ENCODE measurements around the gene PLCXD1.
"Not testable (repeated sequence)": the region's sequence is repeated elsewhere in the genome, so short reads cannot be mapped to it uniquely, and the experiment has no call there.

PLCXD1 gene

DNA sequence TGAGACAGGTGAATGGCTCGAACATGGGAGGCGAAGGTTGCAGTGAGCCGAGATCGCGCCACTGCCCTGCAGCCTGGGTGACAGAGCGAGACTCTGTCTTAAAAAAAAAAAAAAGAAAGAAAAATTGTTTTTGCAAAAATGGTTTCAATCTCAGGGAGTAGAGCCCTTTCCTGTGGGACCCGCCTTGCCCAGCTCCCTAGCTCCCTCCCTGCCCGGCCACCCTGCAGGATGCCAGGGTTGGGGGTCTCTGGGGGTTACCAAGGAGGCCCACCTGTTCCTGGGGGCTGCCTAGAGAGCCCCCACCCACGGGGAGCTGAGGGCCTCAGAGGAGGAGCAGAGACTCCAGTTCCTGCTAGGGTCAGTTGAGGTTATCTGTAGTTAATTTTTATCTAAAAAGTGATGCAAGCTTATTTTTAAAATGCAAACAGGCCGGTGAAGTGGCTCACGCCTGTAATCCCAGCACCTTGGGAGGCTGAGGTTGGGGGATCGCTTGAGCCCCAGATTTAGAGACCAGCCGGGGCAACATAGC lies 18.7 kb upstream of the PLCXD1 start:
- in situ Hi-C loops (cut with HindIII; ENCODE audit: low sequenced_read_pairs) = no loop called here

DNA sequence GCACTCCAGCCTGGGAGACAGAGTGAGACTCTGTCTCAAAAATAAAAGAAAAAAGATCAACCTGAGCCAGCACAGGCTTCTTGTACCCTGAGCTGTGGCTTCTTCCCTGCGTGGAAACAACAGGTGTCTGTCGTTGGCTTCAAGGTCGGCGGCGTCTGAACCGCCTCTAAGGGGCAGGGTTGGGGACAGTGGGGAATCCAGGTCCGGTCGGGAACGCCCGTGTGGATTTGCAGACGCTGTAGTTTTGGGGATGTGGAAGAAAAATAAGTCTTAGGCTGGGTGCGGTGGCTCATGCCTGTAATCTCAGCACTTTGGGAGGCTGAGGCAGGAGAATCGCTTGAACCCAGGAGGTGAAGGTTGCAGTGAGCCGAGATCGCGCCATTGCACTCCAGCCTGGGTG lies 17.2 kb upstream of the PLCXD1 start:
- in situ Hi-C loops (cut with HindIII; ENCODE audit: low sequenced_read_pairs) = not testable (repeated sequence)

DNA sequence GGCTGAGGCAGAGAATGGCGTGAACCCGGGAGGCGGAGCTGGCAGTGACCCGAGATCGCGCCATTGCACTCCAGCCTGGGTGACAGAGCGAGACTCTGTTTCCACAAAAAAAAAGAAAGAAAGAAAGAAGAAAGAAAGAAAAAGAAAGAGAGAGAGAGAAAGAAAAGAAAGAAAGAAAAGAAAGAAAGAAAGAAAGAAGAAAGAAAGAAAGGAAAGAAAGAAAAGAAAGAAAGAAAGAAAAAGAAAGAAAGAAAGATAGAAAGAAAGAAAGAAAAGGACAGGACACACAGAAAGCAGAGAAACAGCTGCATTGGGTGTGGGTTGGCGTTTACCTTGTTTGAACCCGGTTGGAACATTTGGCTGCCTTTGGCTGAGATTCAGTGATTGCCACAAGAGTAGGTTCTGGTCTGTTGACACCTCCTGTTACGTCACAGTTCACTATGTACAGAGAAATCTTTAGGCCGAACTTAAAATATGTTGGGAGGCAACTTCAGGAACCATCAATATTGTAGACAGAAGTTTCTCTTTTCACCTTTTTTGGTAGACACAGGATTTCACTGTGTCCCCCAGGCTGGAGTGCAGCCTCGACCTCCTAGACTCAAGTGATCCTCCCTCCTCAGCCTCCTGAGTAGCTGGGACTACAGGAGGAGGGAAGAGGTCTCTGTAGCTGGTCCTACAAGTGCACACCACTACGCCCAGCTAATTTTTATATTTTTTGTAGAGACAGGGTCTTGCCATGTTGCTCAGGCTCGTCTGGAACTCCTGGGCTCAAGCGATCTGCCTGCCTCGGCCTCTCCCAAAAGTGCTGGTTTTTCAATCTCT lies 16.3 kb upstream of the PLCXD1 start:
- in situ Hi-C loops (cut with HindIII; ENCODE audit: low sequenced_read_pairs) = no loop called here

DNA sequence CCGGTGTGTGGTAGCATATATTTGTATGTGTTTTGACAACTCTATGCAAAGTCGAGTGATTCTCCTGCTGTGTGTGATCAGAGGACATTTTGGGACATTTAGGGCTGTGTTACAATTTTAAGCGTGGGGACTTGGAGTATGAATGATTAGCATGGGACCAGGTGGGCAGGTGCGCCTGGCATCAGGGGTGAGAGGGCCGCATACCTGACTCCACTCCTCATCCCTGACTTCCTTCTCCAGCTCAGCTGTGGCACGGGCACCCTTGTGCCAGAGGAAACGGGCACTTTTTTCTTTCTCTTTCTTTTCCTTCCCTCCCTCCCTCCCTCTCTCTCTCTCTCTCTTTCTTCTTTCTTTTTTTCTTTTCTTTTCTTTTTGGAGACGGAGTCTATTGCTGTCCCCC lies 15.7 kb upstream of the PLCXD1 start:
- in situ Hi-C loops (cut with HindIII; ENCODE audit: low sequenced_read_pairs) = no loop called here

DNA sequence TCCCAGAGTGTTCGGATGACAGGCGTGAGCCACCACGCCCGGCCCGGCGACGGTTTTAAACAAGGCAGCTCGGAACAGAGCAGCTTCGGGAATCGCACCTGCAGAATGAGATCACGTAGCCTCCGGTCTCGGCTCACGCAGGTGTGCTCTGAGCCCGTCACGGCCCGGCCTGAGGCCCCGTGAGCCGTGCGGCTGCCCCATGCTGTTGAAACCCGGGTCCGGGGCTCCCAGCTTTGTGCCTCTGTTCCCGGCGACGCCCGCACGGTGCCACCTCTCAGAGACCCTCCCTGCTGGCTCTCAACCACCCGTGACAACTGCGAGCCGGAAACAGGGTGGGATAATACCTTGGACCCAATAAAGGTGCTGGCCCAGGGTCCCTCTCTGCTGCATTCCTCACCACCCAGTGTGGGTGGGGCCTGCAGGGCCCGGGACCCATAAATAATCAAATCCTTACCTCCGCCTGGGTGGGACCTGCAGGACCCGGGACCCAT lies 13.4 kb upstream of the PLCXD1 start:
- in situ Hi-C loops (cut with HindIII; ENCODE audit: low sequenced_read_pairs) = no loop called here

DNA sequence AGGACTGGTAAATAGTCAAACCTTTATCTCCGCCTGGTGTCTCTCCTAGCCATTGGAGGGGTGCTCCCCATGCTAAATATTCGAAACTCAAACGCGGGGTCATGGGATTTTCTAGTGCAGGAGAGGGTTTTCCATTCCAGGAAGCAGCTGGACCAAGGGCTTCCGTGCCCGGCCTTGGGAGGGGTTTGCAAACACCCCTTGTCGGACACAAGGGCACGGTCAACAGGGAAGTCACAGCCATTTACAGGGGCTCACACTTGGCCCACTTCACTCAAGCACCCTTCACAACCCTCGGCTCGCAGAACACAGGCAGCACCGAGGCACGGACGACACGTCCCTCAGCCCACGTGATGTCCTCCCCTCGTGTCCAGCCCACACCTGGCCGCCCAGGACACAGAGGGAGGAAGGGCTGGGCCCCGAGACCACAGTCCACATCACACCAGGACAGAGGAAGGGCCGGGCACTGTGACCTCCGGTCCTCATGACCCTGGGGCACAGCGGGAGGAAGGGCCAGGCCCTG lies 10.3 kb upstream of the PLCXD1 start:
- in situ Hi-C loops (cut with HindIII; ENCODE audit: low sequenced_read_pairs) = no loop called here

DNA sequence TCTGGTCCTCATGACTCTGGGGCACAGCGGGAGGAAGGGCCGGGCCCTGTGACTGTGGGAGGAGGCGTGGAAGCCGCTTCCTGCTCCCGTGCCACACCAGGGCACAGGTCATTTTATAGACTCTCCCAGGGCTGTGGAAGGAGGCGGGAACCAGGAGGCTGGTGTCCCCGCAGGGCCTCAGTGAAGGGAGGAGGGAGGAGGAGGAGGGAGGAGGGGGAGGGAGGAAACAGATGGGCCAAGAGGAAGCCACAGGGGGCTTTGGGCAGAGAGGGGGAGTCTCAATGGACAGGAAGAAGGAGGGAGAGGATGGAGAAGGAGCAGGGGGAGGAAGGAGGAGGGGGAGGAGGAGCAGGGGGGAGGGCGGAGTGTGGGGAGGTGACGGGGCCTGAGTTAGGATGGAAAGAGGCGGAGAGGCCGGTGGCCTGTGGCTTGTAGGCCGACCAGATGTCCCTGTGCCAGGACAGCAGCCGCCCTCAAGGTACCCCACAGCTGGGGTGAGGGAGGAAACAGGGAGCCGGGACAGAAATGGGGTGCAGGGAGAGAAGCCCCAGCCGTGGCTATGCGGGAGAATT lies 6.2 kb upstream of the PLCXD1 start:
- in situ Hi-C loops (cut with HindIII; ENCODE audit: low sequenced_read_pairs) = no loop called here

DNA sequence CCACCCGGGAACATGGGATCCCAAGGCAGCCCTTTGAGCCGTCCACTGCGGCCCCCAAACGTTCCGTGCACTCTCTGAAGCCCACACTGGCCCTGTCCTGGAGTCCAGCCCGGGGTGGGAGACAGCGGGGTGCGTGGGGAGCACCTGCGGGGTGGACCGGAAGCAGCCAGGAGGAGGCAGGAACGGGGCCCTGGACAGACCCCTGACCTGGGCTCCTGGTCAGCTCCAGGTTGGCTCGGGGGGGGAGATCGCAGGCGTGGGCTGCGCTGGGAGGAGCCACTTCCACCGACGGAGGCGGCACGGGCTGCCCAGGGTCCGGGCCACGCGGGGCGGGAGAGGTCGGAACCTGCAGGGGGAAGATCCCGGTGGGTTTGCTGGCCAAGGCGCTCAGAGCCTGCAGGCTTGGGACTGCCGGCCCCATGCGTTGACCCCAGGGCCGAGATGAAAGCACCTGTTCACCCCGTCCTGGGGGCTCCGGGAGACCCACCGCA lies 5.7 kb upstream of the PLCXD1 start:
- in situ Hi-C loops (cut with HindIII; ENCODE audit: low sequenced_read_pairs) = no loop called here

DNA sequence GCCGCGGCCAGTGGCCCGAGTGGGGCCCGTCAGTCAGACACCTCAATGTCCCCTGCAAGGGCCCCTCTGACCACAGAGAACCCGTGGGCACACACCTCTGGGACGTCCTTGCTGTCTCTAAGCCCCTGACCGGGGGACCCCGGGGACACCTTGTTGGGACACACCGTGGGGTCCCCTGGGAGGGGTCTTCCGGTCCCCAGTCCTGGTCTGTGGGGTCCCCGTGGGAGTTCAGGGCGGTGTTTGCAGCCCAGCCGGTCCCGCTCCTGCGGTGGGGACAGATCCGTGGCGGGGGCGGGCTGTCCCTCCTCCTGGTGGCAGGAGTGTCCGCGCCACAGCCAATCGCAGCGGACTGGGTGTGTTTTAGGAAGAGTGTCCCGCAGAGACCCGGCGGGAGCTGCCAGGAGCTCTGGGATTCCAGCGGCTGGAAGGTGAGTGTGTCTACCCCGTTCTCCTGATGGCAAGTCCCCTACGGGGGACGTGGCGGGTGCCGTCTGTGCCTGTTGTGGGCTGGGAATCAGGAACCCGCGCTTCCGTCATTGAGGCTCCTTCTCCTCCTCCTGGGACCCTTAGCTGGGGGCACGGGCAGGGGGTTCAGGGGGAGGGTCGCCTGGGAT lies 5.1 kb upstream of the PLCXD1 start:
- in situ Hi-C loops (cut with HindIII; ENCODE audit: low sequenced_read_pairs) = no loop called here

DNA sequence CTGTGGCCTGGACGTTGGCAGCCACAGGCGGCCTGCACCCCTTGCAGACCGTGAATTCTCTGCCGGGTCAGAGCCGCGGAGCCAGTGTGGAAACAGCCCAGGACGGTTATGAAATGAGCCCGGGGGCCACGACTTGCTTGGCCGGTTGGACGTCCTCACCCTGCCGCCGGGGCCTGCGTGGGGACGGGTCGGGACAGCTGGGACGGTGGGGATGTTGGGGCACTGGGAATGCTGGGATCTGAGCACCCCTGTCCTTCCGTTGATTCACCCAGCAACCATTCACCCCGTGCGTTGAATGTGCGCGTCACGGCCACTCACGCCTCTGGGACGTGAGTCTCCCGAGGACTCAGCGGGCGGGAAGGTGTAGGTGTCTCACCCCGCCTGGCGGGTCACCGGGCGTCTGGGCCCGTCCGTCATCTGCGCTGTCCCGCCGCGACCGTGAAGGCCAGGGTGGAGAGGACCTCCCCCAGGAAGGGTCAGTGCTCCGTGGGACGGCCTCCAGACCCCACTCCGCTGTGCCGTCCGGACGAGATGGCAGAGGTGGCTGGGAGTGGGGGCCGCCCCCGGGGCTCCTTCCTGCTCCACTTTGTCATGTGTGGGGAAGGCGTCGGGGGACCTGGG lies 4.5 kb upstream of the PLCXD1 start:
- in situ Hi-C loops (cut with HindIII; ENCODE audit: low sequenced_read_pairs) = no loop called here

DNA sequence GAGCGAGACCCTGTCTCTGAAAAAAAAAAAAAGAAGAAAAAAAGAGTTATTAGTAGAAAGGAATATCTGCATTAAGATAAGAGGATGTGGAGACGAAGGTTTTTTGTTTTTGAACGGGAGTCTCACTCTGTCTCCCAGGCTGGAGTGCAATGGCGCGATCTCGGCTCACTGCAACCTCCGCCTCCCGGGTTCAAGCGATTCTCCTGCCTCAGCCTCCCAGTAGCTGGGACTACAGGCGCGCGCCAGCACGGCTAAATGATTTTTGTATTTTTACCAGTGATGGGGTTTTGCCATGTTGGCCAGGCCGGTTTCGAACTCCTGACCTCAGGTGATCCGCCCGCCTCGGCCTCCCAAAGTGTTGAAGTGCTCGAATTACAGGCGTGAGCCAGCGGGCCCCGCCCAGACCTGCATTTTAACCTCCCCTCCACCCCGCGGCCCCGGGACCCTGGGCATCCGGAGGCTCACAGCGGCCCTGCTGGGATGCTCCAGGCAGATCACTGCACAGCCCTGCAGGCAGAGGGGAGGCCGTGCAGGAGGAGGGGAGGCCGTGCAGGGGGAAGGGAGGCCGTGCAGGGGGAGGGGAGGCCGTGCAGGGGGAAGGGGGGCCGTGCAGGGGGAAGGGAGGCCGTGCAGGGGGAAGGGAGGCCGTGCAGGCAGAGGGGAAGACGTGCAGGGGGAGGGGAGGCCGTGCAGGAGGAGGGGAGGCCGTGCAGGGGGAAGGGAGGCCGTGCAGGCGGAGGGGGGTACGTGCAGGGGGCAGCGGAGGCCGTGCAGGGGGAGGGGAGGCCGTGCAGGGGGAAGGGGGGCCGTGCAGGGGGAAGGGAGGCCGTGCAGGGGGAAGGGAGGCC lies 1.2 kb upstream of the PLCXD1 start:
- in situ Hi-C loops (cut with HindIII; ENCODE audit: low sequenced_read_pairs) = not testable (repeated sequence)

DNA sequence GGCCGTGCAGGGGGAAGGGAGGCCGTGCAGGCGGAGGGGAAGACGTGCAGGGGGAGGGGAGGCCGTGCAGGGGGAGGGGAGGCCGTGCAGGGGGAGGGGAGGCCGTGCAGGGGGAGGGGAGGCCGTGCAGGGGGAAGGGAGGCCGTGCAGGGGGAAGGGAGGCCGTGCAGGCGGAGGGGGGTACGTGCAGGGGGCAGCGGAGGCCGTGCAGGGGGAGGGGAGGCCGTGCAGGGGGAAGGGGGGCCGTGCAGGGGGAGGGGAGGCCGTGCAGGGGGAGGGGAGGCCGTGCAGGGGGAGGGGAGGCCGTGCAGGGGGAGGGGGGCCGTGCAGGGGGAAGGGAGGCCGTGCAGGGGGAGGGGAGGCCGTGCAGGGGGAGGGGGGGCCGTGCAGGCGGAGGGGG lies 459 bp upstream of the PLCXD1 start:
- in situ Hi-C loops (cut with HindIII; ENCODE audit: low sequenced_read_pairs) = not testable (repeated sequence)

DNA sequence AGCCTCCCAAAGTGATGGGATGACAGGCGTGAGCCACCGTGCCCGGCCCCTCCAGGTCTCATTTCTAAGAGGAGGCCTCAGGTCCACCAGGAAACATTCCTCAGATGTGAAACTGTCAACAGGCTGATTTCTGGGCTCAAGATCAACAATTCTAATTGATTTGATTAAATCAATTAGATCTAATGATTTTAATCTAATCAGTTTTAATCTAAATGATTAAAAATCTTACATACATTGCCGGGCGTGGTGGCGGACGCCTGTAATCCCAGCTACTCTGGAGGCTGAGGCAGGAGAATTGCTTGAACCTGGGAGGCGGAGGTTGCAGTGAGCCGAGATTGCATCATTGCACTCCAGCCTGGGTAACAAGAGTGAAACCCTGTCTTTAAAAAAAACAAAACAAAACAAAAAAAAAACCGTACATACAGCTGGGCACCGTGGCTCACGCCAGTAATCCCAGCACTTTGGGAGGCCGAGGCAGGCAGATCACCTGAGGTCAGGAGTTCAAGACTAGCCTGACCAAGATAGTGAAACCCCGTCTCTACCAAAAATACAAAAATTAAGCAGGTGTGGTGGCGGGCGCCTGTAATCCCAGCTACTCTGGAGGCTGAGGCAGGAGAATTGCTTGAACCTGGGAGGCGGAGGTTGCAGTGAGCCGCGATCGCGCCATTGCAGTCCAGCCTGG lies 960 bp downstream of the PLCXD1 start:
- in situ Hi-C loops (cut with HindIII; ENCODE audit: low sequenced_read_pairs) = not testable (repeated sequence)

DNA sequence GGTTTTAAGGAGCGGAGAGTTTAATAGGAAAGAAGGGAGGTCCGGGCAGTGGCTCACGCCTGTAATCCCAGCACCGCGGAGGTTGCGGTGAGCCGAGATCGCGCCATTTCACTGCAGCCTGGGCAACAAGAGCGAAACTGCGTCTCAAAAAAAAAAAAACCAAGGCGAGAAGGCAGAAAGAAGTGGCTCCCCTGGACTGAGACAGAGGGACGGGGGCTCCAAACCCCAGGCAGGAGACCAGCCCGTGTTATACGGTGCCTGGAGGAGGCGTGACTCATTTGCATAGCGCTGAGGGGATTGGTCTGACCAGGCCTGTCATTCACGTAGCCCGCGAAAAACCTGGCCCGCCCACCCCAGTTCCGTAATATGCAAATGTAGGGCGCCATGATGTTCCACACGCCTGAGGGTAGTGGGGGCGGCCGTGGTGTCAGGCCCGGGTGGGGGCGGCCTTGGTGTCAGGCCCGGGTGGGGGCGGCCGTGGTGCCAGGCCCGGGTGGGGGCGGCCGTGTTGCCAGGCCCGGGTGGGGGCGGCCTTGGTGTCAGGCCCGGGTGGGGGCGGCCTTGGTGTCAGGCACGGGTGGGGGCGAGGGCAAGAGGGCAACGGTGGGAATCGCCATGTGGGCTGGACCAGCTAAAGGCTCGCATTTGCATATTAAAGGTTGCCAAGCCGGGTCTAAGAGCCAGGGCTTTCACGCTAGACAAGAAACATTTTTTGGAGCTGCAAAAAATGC lies 2.1 kb downstream of the PLCXD1 start:
- in situ Hi-C loops (cut with HindIII; ENCODE audit: low sequenced_read_pairs) = no loop called here

DNA sequence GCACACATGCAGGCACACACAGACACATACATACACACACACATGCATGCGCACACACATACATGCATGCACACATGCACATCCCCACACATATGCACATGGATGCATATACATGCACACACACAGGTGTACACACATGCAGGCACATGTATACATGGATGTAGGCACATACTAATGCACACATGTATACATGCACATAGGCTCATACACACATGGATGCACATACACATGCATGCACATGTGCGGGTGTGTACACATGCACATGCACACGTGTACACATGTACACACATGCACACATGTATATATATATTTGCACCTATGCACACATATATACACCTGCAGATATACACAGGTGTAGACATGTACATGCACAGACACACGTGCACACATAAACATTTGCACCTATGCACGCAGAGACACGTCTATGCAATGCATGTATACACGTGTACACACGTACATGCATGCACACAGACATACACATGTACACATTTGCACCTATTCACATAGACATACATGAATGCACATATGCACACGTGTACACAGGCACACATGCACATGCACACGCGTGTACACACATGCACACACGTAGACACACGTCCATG lies 4.0 kb downstream of the PLCXD1 start:
- in situ Hi-C loops (cut with HindIII; ENCODE audit: low sequenced_read_pairs) = no loop called here

DNA sequence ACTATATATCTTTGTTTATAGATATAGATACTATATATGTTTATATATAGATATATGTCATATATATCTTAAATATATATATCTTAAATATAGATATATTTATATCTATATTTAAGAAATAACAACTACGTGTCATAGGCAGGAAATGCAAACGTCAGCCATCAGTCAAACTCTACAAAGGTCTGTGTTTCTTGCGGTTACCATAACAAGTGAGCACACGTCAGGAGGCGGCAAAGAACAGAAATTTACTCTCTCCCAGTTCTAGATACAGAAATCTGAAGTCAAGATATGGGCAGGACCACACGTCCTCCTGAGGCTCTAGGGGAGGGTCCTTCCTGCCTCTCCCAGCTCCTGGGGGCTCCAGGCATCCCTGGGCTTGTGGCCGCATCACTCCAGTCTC lies 6.5 kb downstream of the PLCXD1 start:
- in situ Hi-C loops (cut with HindIII; ENCODE audit: low sequenced_read_pairs) = no loop called here

DNA sequence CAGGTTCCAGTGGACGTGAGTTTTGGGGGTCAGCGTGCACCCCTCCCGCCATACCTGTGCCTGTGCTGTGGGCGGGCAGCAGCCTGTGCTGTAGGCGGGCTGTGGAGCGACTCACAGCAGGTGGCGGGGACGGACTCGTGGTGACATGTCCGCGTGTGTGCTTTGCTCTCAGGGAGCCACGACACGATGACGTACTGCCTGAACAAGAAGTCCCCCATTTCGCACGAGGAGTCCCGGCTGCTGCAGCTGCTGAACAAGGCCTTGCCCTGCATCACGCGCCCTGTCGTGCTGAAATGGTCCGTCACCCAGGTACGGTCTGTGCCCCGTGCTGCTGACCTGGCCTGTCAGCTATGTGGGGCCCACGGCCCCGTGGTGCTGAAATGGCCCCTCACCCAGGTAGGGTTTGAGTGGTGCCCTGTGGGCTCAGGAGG lies 7.4 kb downstream of the PLCXD1 start:
- in situ Hi-C loops (cut with HindIII; ENCODE audit: low sequenced_read_pairs) = no loop called here

DNA sequence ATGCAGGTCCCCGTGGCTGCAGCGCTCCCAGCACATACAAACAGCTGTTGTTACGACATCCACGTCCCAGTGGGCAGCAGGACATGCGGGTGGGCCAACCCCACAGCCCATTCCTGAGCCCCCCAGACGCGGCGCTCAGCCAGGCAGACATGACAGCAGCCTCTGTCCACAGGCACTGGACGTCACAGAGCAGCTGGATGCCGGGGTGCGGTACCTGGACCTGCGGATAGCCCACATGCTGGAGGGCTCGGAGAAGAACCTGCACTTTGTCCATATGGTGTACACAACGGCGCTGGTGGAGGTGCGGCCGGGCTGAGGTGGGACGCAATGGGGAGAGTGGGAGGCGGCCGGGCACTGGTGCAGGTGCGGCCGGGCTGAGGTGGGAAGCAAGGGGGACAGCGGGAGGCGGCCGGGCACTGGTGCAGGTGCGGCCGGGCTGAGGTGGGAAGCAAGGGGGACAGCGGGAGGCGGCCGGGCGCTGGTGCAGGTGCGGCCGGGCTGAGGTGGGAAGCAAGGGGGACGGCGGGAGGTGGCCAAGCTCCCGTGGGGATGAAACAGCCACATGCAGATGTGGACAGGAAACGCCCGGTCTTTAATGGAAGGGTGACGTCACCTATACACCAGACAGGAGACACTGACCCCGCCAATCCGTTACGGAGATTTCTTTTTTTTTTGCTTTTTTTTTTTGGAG lies 9.4 kb downstream of the PLCXD1 start:
- in situ Hi-C loops (cut with HindIII; ENCODE audit: low sequenced_read_pairs) = no loop called here
